ENCODE results near the gene OXCT1.

DNA sequence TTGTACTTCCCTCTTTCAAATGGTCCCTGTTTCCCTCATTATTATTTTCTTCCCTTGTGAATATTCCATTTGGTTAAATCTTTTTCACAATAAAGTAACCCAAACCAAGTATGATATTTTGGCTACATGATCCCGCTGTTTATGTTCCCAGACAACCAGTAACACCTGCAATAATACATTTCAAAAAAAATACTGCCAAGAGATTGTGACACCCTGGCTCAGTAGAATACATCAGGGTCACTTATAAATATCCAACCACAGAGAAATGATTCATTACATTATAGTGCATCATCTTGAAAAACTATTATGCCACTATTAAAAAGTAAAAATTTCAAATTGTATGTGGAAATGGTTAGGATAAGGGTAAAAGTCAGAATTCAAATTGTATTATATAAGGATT, 7.2 kb upstream of the OXCT1 start:
- TF ChIP-seq, protein P1, sequence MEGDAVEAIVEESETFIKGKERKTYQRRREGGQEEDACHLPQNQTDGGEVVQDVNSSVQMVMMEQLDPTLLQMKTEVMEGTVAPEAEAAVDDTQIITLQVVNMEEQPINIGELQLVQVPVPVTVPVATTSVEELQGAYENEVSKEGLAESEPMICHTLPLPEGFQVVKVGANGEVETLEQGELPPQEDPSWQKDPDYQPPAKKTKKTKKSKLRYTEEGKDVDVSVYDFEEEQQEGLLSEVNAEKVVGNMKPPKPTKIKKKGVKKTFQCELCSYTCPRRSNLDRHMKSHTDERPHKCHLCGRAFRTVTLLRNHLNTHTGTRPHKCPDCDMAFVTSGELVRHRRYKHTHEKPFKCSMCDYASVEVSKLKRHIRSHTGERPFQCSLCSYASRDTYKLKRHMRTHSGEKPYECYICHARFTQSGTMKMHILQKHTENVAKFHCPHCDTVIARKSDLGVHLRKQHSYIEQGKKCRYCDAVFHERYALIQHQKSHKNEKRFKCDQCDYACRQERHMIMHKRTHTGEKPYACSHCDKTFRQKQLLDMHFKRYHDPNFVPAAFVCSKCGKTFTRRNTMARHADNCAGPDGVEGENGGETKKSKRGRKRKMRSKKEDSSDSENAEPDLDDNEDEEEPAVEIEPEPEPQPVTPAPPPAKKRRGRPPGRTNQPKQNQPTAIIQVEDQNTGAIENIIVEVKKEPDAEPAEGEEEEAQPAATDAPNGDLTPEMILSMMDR (conservative IDR thresholded peaks at IDR 0.05 in 1 of 2, IDR thresholded peaks at IDR 0.05 in 1 of 2; ENCODE audit: extremely low read depth in 1 of 2, insufficient read depth in 1 of 2, low read depth in 1 of 2, low read length in 2 of 2): no peak
- no peak for TF ChIP-seq EZH2 (IDR thresholded peaks at IDR 0.05; ENCODE audit: borderline replicate concordance, low read length)
